ENCODE results near the gene CCL26.
"Not testable (repeated sequence)": the region's sequence is repeated elsewhere in the genome, so short reads cannot be mapped to it uniquely, and the experiment has no call there.

CCL26 gene

DNA sequence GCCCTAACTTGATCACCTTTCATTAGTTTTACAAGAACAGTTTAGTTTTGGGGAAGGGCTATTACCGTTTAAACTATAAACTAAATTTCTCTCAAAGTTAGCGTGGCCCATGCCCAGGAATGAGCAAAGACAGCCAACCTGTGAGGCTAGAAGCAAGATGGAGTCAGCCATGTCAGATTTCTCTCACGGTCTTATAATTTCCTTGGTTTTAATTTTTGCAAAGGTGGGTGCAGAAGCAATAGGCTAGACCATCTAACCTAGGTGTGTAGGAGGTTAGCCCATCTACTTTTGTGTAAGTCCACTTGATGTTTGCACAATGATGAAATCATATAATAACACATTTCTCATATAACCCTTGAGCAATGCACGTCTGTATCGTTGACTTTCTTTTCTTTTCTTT lies 32.7 kb upstream of the CCL26 start:
- H3K27ac ChIP-seq: no peak overlapping the region
- TF ChIP-seq, protein P1, sequence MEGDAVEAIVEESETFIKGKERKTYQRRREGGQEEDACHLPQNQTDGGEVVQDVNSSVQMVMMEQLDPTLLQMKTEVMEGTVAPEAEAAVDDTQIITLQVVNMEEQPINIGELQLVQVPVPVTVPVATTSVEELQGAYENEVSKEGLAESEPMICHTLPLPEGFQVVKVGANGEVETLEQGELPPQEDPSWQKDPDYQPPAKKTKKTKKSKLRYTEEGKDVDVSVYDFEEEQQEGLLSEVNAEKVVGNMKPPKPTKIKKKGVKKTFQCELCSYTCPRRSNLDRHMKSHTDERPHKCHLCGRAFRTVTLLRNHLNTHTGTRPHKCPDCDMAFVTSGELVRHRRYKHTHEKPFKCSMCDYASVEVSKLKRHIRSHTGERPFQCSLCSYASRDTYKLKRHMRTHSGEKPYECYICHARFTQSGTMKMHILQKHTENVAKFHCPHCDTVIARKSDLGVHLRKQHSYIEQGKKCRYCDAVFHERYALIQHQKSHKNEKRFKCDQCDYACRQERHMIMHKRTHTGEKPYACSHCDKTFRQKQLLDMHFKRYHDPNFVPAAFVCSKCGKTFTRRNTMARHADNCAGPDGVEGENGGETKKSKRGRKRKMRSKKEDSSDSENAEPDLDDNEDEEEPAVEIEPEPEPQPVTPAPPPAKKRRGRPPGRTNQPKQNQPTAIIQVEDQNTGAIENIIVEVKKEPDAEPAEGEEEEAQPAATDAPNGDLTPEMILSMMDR (conservative IDR thresholded peaks at IDR 0.05): no peak

DNA sequence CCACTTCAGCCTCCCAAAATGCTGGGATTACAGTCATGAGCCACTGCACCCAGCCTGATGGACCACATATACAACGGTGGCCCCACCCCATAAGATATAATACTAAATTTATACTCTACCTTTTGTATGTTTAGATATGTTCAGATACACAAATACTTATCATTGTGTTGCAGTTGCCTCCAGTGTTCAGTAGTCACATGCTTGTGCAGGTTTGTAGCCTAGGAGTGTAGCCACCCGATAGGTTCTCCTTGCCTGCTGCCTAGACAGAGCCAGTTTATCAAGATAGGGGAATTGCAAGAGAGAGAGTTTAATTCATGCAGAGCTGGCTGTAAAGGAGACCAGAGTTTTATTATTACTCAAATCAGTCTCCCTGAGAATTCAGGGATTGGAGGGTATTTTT lies 32.0 kb upstream of the CCL26 start:
- no peak overlapping the region for H3K27ac ChIP-seq
- TF ChIP-seq, protein P1 (conservative IDR thresholded peaks at IDR 0.05): no peak

DNA sequence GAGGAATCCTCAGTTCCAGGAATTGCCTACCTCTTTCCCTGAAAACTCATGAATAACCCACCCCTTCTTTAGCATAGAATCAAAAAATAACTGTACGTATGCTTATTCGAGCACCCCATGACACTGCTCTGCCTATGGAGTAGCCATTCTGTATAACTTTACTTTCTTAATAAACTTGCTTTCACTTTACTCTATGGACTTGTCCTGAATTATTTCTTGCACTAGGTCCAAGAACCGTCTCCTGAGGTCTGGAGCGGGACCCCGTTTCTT lies 30.5 kb upstream of the CCL26 start:
- H3K27ac ChIP-seq: no peak overlapping the region
- TF ChIP-seq, protein P1 (conservative IDR thresholded peaks at IDR 0.05): no peak

DNA sequence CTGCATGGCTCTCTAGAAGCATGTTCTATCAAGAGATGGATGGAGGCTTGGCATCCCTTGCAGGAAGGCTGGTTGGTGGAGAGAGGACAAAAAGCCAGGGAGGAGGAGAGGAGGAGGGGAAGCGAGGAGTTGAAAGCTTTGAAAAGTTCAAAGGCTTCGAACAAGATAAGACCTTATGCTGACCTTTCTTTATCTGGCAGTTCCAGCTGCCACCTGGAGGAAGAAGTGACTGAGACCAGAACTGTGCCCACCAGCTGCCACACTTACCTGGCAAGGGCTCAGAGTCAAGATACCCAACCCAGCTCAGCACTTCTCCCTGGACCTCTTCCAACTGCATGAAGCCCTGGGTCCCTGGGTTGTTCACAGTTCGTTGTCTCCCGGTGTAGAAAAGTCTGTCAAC lies 26.8 kb upstream of the CCL26 start:
- H3K27ac ChIP-seq: no peak overlapping the region
- TF ChIP-seq, protein P1 (conservative IDR thresholded peaks at IDR 0.05): no peak

DNA sequence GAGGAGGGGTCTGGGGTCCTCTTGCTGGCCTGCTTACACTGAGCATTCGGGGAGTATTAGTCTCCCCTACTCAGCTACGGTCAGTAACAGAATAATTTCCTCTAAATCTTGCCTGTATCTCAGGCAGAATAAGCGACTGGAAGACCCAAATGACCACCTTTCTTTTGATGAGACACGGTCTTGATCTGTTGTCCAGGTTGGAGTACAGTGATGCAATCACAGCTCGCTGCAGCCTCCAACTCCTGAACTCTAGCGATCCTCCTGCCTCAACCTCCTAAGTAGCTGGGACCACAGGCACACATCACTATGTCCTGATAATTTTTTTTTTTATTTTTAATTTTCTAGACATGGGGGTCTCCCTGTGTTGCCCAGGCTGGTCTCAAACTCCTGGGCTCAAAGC lies 24.4 kb upstream of the CCL26 start:
- TF ChIP-seq, protein P1 (conservative IDR thresholded peaks at IDR 0.05): no peak
- H3K27ac ChIP-seq: no peak overlapping the region

DNA sequence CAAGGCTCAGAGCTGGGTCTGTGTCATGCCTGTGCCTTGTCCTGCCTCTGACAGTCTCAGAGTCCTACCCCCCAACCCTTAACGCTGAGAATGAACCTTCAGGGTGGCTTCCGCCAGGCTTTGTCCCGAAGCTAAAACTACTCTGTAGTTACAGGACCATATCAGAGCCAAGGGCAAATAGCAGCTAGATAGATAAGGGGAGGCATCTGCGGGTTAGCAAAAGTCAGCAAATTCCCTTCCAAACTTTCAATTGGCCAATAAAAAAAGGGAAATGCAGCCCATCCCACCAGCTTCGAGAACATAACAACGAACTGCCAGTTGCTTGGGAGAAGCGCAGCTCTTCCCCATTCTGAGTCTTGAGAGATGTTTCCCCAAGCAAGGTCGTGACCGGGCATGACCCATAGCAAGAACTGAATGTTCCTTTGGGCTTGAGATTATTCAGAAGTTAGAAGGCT lies 23.8 kb upstream of the CCL26 start:
- TF ChIP-seq, protein P1 (conservative IDR thresholded peaks at IDR 0.05): no peak
- no peak overlapping the region for H3K27ac ChIP-seq

DNA sequence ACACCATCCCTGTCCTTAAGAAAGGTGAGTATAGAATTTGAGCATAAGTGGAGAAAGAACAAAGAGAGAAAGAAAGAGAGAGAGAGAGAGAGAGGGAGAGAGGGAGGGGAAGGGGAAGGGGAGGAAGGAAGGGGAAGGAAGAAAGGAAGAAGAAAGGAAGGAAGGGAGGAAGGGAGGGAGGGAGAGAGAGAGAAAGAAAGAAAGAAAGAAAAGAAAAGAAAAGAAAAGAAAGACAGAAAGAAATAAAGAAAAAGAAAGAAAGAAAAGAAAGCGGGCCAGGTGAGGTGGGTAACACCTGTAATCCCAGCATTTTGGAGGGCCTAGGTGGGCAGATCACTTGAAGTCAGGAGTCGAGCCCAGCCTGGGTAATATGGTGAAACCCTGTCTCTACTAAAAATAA lies 21.7 kb upstream of the CCL26 start:
- TF ChIP-seq, protein P1 (conservative IDR thresholded peaks at IDR 0.05): no peak
- H3K27ac ChIP-seq: no peak overlapping the region

DNA sequence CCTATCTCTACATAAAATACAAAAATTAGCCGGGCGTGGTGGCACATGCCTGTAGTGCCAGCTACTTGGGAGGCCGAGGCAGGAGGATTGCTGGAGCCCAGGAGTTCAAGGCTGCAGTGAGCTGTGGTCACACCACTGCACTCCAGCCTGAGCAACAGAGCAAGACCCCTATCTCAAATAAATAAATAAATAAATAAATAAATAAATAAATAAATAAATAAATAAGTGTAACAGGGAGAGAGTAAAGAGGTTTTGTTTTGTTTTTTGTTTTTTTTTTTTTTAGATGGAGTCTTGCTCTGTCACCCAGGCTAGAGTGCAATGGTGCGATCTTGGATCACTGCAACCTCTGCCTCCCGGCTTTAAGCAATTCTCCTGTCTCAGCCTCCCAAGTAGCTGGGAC lies 20.6 kb upstream of the CCL26 start:
- H3K27ac ChIP-seq: not testable (repeated sequence)
